H9 (cell line): ENCODE measurements around the gene GFRA1. TPM values are rescaled to one million over a fixed set of nuclear protein-coding genes. Genes with fewer than 3 reads are reported as not detected.

Experiments
- DNase-seq: peaks from one replicate; pipeline ENCODE4 v3.0.0-alpha.2; 2017
- H2AFZ ChIP-seq: one replicate; pipeline ENCODE4 v1.6.1; 2013; ENCODE audit warnings: mild to moderate bottlenecking, low read length, control low read depth, moderate library complexity
- H2AK5ac ChIP-seq: 2 replicates; pipeline ENCODE4 v1.6.1; 2013; ENCODE audit warnings: low read length, control low read depth, mixed read lengths; ENCODE audit not compliant: insufficient read length
- H2BK120ac ChIP-seq: one replicate; pipeline ENCODE4 v1.6.1; 2013; ENCODE audit warnings: low read depth, mild to moderate bottlenecking, low read length, control low read depth, inconsistent platforms; ENCODE audit not compliant: poor library complexity, severe bottlenecking
- H2BK12ac ChIP-seq: 2 replicates; pipeline ENCODE4 v1.6.1; 2013; ENCODE audit warnings: low read length, control low read depth, mixed read lengths, low read depth; ENCODE audit not compliant: insufficient read length
- H2BK15ac ChIP-seq: 2 replicates; pipeline ENCODE4 v1.6.1; 2013; ENCODE audit warnings: low read depth, low read length, control low read depth
- H2BK20ac ChIP-seq: one replicate; pipeline ENCODE4 v1.6.1; 2013; ENCODE audit warnings: low read depth, mild to moderate bottlenecking, low read length, control low read depth, inconsistent platforms; ENCODE audit not compliant: poor library complexity, severe bottlenecking
- H2BK5ac ChIP-seq: 2 replicates; pipeline ENCODE4 v1.6.1; 2013; ENCODE audit warnings: low read length, control low read depth, mixed read lengths; ENCODE audit not compliant: insufficient read length
- H3K14ac ChIP-seq: 2 replicates; pipeline ENCODE4 v1.6.1; 2013; ENCODE audit warnings: low read length, control low read depth; ENCODE audit not compliant: insufficient read depth
- H3K18ac ChIP-seq: 2 replicates; pipeline ENCODE4 v1.6.1; 2013; ENCODE audit warnings: low read depth, mild to moderate bottlenecking, mixed read lengths, low read length, control low read depth; ENCODE audit not compliant: insufficient read length
- H3K23ac ChIP-seq: 2 replicates; pipeline ENCODE4 v1.6.1; 2013; ENCODE audit warnings: low read length, control low read depth, mixed read lengths, low read depth; ENCODE audit not compliant: insufficient read length
- H3K23me2 ChIP-seq: 2 replicates; pipeline ENCODE4 v1.6.1; 2013; ENCODE audit warnings: low read depth, mild to moderate bottlenecking, mixed read lengths, low read length, control low read depth; ENCODE audit not compliant: insufficient read length, poor library complexity, severe bottlenecking
- H3K27ac ChIP-seq: 2 replicates; pipeline ENCODE4 v1.5.1; 2013; ENCODE audit warnings: low read length, control low read depth, mixed read lengths, low read depth; ENCODE audit not compliant: insufficient read length
- H3K27me3 ChIP-seq: 2 replicates; pipeline ENCODE4 v1.6.1; 2013; ENCODE audit warnings: low read length, control low read depth, inconsistent platforms; ENCODE audit not compliant: insufficient read depth
- H3K4ac ChIP-seq: 2 replicates; pipeline ENCODE4 v1.6.1; 2013; ENCODE audit warnings: low read depth, mild to moderate bottlenecking, control low read depth, inconsistent platforms, low read length, moderate library complexity
- H3K4me1 ChIP-seq: 2 replicates; pipeline ENCODE4 v1.6.1; 2013; ENCODE audit warnings: low read length, control low read depth, inconsistent platforms; ENCODE audit not compliant: insufficient read depth
- H3K4me2 ChIP-seq: 2 replicates; pipeline ENCODE4 v1.6.1; 2013; ENCODE audit warnings: low read length, control low read depth, mixed read lengths; ENCODE audit not compliant: insufficient read length, insufficient read depth
- H3K56ac ChIP-seq: 2 replicates; pipeline ENCODE4 v1.6.1; 2013; ENCODE audit warnings: low read depth, mild to moderate bottlenecking, mixed read lengths, low read length, control low read depth; ENCODE audit not compliant: insufficient read length
- H3K79me1 ChIP-seq: 2 replicates; pipeline ENCODE4 v1.6.1; 2013; ENCODE audit warnings: low read depth, mild to moderate bottlenecking, moderate library complexity, low read length, control low read depth, inconsistent platforms; ENCODE audit not compliant: insufficient read depth, poor library complexity, severe bottlenecking
- H3K79me2 ChIP-seq: 2 replicates; pipeline ENCODE4 v1.6.1; 2013; ENCODE audit warnings: low read length, control low read depth, inconsistent platforms; ENCODE audit not compliant: insufficient read depth
- H3K9ac ChIP-seq: 2 replicates; pipeline ENCODE4 v1.6.1; 2013; ENCODE audit warnings: low read length, control low read depth, mixed read lengths; ENCODE audit not compliant: insufficient read length; ENCODE audit errors: extremely low read depth
- H3K9me3 ChIP-seq: one replicate; pipeline ENCODE4 v1.6.1; 2013; ENCODE audit warnings: low read depth, low read length, inconsistent platforms; ENCODE audit not compliant: control insufficient read depth
- H3T11ph ChIP-seq: one replicate; pipeline ENCODE4 v1.6.1; 2013; ENCODE audit warnings: mild to moderate bottlenecking, low read length, control low read depth, inconsistent platforms
- H4K20me1 ChIP-seq: one replicate; pipeline ENCODE4 v1.6.1; 2013; ENCODE audit not compliant: control insufficient read depth, insufficient read length, insufficient read depth
- H4K5ac ChIP-seq: 2 replicates; pipeline ENCODE4 v1.6.1; 2013; ENCODE audit warnings: low read depth, mild to moderate bottlenecking, mixed read lengths, low read length, control low read depth; ENCODE audit not compliant: insufficient read length
- H4K8ac ChIP-seq: replicated peaks from 2 replicates; pipeline ENCODE4 v1.6.1; 2013; ENCODE audit warnings: low read length, control low read depth, mixed read lengths, low read depth; ENCODE audit not compliant: insufficient read length
- H4K91ac ChIP-seq: 2 replicates; pipeline ENCODE4 v1.6.1; 2013; ENCODE audit warnings: low read depth, mild to moderate bottlenecking, moderate library complexity, mixed read lengths, low read length, control low read depth; ENCODE audit not compliant: insufficient read length
- H3K27ac Mint-ChIP-seq, 3 experiments: 2 replicates in 2 of 3; 3 replicates in 1 of 3; pipeline ENCODE4 v1.8.0; 2020 to 2021; ENCODE audit warnings: mixed read lengths in 3 of 3, mild to moderate bottlenecking in 1 of 3, moderate library complexity in 1 of 3
- H3K27me3 Mint-ChIP-seq: 2 replicates; pipeline ENCODE4 v1.8.0; 2021; ENCODE audit warnings: low read depth, mild to moderate bottlenecking, moderate library complexity, mixed read lengths
- H3K36me3 Mint-ChIP-seq, 3 experiments: 2 replicates in 2 of 3; 3 replicates in 1 of 3; pipeline ENCODE4 v1.8.0; 2020 to 2021; ENCODE audit warnings: low read depth in 3 of 3, mixed read lengths in 3 of 3; ENCODE audit not compliant: insufficient read depth in 1 of 3
- H3K4me1 Mint-ChIP-seq, 2 experiments: 2 replicates each; pipeline ENCODE4 v1.8.0; 2020; ENCODE audit warnings: mixed read lengths in 2 of 2
- H3K4me3 Mint-ChIP-seq, 2 experiments: 2 replicates in 1 of 2; 3 replicates in 1 of 2; pipeline ENCODE4 v1.8.0; 2020 to 2021; ENCODE audit warnings: mild to moderate bottlenecking in 2 of 2, mixed read lengths in 2 of 2, moderate library complexity in 1 of 2
- H3K9me3 Mint-ChIP-seq, 2 experiments: 2 replicates in 1 of 2; 3 replicates in 1 of 2; pipeline ENCODE4 v1.8.0; 2020; ENCODE audit warnings: mild to moderate bottlenecking in 2 of 2, mixed read lengths in 2 of 2, moderate library complexity in 1 of 2
- CTCF ChIP-seq: fragments of 200-600 bp; sonication (generic); conservative IDR thresholded peaks from 3 replicates; pipeline ENCODE4 v1.8.0; 2021; ENCODE audit warnings: antibody characterized with exemption, mild to moderate bottlenecking
- WGBS: extraction: QIAGEN DNeasy Blood & Tissue Kit; methylation state at CpG from one replicate; pipeline ENCODE4 v1.1.7; 2013; ENCODE audit warnings: missing lambda C conversion rate, low lambda C conversion rate, mixed read lengths; ENCODE audit not compliant: insufficient read length; ENCODE audit errors: extremely low coverage; 5-methylcytosine and 5-hydroxymethylcytosine counted together
- total RNA-seq: library from RNA; stranded (reverse); gene quantifications from 2 replicates; pipeline ENCODE4 v1.2.1, GENCODE V29; 2021

Gene GFRA1
- total RNA-seq, 1 experiment from 2014 or later, result 0.24 TPM

GRCh38 chr10:116270126-116270770 lies 2.8 kb downstream of the GFRA1 start:
- peaks cover 14 to 15% of the 10 kb centered on the region in 2 experiments for H3K4me1 Mint-ChIP-seq
- Histone ChIP-seq H4K8ac (no peak overlapping the region), H2AFZ (no peak overlapping the region), H2BK12ac (no peak overlapping the region), H2BK120ac (no peak overlapping the region), H3T11ph (no peak overlapping the region), H3K27me3 (peaks cover 53% of the 10 kb centered on the region), H3K23me2 (peaks cover 37% of the 10 kb centered on the region), H3K9me3 (no peaks in the 10 kb centered on the region), H3K18ac (no peak overlapping the region), H3K23ac (no peak overlapping the region), H4K20me1 (no peaks in the 10 kb centered on the region), H4K5ac (no peak overlapping the region), H3K56ac (no peak overlapping the region), H2BK5ac (no peak overlapping the region), H4K91ac (no peak overlapping the region), H2BK20ac (no peak overlapping the region), H3K4me2 (peak overlapping the region; percentile 94), H3K4ac (no peak overlapping the region), H2BK15ac (no peak overlapping the region), H3K79me1 (no peaks in the 10 kb centered on the region), H3K9ac (no peak overlapping the region), H3K14ac (no peak overlapping the region), H2AK5ac (no peak overlapping the region), H3K4me1 (no peaks in the 10 kb centered on the region), H3K27ac (no peak overlapping the region), H3K79me2 (no peaks in the 10 kb centered on the region)
- H3K4me3 Mint-ChIP-seq, result peak overlapping the region; percentile 68 to 81; a peak in 4 of 5 replicates
- no CpG with 5 or more reads among the region's 9 CpGs for WGBS
- H3K27ac Mint-ChIP-seq, result no peak overlapping the region
- no peak for TF ChIP-seq CTCF
- no peaks in the 10 kb centered on the region; a peak in 2 of 7 replicates for H3K36me3 Mint-ChIP-seq
- H3K9me3 Mint-ChIP-seq, result no peaks in the 10 kb centered on the region; a peak in 3 of 5 replicates
- DNase-seq, result no peak
- no peaks in the 10 kb centered on the region; the same call in none of the 2 replicates for H3K27me3 Mint-ChIP-seq
